ENCODE results near the gene CRADD.
"Not testable (repeated sequence)": the region's sequence is repeated elsewhere in the genome, so short reads cannot be mapped to it uniquely, and the experiment has no call there.

The CRADD gene

DNA sequence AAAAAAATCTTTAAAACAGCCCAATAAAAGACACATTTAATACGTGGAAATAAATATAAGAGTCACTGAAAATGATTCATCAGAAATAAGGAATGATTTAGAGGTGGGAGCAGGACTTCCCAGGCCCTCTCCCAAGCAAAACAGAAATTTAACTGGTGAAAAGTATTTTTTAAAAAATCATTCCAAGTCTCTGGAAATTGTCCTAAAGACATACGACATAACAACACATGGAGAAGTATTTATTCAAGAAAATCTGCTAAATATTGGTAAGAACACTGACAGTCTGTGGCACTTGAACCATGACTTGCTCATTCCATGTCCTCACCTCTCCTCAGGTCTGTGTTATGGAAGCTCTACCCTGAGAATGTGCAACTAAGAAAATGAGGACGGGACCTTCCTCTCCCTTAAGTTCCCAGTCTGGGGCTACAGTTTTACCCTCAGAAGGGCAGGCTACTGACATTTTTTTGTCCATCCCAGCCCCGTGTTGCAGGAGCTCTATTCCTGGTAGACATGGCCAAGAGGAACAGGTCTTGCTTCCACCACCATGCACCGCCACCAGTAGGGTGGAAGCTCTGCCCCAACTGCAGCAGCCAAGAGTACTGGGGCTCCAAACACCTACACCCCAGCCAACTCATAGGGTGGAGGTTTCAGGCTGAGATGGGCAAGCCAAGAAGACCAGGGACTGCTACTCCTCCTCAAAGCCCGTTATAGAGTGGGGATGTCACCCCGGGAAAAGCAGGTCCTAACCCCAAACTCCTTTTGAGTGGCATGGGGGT lies 193.0 kb downstream of the CRADD start:
- TF ChIP-seq, protein P1, sequence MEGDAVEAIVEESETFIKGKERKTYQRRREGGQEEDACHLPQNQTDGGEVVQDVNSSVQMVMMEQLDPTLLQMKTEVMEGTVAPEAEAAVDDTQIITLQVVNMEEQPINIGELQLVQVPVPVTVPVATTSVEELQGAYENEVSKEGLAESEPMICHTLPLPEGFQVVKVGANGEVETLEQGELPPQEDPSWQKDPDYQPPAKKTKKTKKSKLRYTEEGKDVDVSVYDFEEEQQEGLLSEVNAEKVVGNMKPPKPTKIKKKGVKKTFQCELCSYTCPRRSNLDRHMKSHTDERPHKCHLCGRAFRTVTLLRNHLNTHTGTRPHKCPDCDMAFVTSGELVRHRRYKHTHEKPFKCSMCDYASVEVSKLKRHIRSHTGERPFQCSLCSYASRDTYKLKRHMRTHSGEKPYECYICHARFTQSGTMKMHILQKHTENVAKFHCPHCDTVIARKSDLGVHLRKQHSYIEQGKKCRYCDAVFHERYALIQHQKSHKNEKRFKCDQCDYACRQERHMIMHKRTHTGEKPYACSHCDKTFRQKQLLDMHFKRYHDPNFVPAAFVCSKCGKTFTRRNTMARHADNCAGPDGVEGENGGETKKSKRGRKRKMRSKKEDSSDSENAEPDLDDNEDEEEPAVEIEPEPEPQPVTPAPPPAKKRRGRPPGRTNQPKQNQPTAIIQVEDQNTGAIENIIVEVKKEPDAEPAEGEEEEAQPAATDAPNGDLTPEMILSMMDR (conservative IDR thresholded peaks at IDR 0.05; ENCODE audit: low read depth, low read length) = no peak
- no peak overlapping the region for H3K4me3 ChIP-seq (ENCODE audit: low read length)
- no peak for DNase-seq (ENCODE audit: low read depth)

DNA sequence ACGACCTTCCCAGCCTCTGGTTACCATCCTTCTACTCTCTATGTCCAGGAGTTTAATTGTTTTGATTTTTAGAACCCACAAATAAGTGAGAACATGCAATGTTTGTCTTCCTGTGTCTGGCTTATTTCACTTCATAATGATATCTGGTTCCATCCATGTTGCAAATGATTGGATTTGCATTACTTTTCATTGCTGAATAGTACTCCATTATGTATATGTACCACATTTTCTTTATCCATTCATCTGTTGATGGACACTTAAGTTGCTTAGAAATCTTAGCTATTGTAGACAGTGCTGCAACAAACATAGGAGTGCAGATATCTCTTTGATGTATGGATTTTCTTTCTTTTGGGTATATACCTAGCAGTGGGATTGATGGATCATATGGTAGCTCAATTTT lies 194.4 kb downstream of the CRADD start:
- not testable (repeated sequence) for DNase-seq (ENCODE audit: low read depth); H3K4me3 ChIP-seq (ENCODE audit: low read length)

DNA sequence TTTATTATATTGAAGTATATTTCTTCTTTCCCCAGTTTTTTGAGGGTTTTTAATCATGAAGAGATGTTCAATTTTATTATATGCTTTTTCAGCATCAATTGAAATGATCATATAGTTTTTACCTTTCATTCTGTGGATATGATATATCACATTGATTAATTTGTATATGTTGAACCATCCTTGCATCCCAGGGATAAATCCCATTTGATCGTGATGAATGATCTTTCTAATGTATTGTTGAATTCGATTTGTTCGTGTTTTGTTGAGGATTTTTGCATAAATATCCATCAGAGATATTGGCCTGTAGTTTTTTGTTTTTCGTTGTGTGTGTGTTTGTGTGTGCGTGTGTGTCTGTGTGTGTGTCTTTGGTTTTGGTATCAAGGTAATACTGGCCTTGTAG lies 196.4 kb downstream of the CRADD start:
- no peak for DNase-seq (ENCODE audit: low read depth)
- H3K4me3 ChIP-seq (ENCODE audit: low read length) = no peak overlapping the region
- TF ChIP-seq, protein P1 (conservative IDR thresholded peaks at IDR 0.05; ENCODE audit: low read depth, low read length) = no peak

DNA sequence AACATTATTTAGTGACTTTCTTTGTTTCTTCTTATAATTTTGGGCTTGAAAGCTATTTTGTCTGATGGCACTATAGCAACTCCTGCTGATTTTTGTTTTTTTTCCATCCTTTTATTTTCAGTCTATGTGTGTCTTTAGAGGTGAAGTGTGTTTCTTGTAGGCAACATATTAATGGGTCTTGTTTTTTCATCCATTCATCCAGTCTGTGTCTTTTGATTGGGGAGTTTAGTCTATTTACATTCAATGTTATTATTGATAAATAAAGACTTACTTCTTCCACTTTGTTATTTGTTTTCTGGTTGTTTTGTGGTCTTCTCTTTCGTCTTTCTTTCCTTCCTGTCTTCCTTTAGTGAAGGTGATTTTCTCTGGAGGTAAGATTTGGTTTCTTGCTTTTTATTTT lies 198.0 kb downstream of the CRADD start:
- TF ChIP-seq, protein P1 (conservative IDR thresholded peaks at IDR 0.05; ENCODE audit: low read depth, low read length) = no peak
- DNase-seq (ENCODE audit: low read depth) = no peak
- no peak overlapping the region for H3K4me3 ChIP-seq (ENCODE audit: low read length)

DNA sequence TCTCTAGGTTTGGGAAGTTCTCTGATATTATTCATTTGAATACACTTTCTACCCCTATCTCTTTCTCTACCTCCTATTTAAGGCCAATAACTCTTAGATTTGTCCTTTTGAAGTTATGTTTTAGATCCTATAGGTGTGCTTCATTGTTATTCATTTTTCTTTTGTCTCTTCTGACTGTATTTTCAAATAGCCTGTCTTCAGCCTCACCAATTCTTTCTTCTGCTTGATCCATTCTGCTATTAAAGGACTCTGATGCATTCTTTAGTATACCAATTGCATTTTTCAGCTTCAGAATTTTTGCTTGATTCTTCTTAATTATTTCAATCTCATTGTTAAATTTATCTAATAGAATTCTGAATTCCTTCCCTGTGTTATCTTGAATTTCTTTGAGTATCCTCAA lies 199.2 kb downstream of the CRADD start:
- no peak for DNase-seq (ENCODE audit: low read depth)
- no peak overlapping the region for H3K4me3 ChIP-seq (ENCODE audit: low read length)
- TF ChIP-seq, protein P1 (conservative IDR thresholded peaks at IDR 0.05; ENCODE audit: low read depth, low read length) = no peak

DNA sequence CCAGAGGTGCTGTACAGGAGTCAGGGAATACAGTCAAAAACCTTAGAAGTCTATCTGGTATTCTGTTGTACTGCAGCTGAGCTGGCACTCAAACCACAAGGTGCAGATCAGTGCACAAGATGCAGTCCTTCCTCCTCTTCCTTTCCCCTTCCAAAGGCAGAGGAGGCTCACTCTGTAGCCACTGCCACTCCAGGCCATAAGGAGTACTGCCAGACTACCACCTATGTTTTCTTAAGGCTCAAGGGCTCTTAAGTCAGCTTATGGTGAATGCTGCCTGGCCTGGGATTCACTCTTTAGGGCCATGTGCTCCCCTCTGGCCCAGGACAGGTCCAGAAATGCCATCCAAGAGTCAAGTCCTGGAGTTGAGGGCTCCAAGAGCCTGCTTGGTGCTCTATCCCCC lies 200.3 kb downstream of the CRADD start:
- DNase-seq (ENCODE audit: low read depth) = no peak
- TF ChIP-seq, protein P1 (conservative IDR thresholded peaks at IDR 0.05; ENCODE audit: low read depth, low read length) = no peak
- H3K4me3 ChIP-seq (ENCODE audit: low read length) = no peak overlapping the region

DNA sequence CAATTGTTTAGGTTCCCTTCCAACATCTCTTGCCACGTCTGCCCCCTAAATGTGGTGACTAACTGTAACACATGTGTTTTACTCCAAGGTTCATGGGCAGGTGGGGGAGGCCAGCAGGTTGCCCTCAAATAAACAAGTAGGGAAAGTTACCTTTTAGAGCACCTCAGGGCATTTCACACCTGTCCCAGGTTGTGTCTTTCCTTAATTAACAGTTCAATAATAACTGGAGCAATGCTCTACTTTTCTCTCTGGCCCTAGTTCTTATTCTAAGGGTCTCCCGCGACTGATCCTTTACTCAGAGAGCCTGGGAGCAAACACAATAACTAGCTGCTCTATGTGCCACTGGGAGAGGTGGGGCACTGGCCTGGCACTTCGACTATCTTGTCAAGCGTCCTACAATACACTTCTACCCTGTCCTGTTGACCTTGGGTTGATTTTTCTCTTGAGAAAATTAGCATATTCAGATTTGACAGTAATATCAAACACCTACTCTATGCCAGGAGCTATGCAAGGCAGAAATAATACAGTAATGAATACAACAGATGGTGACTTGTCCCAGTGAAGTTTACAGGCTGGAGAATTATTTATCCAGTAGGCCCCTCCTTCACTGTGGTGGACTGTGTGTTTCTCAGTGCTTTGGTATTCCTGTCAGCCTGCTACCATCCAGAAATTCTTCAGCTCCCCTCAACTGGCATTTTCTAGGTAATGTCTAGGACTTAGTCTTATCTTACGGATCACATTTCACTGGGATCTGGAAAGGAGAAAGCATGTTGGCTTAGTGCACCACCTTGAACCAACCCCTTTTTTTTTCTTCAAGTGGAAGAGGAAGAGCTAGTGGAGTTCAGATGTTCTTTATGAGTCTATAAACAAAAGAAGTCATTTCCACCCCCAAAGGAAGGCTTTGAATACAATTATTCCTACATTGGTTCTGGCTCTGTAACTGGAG lies 202.6 kb downstream of the CRADD start:
- TF ChIP-seq, protein P1 (conservative IDR thresholded peaks at IDR 0.05; ENCODE audit: low read depth, low read length) = no peak
- DNase-seq (ENCODE audit: low read depth) = no peak
- H3K4me3 ChIP-seq (ENCODE audit: low read length) = no peak overlapping the region
